Measurements from ENCODE around the gene SIK3.
"Not testable (repeated sequence)": the region's sequence is repeated elsewhere in the genome, so short reads cannot be mapped to it uniquely, and the experiment has no call there.

Gene SIK3

GRCh38 chr11:117042689-117043088, 55.5 kb downstream of the SIK3 start:
- TF ChIP-seq CTCF (conservative IDR thresholded peaks at IDR 0.05; ENCODE audit: low read depth, low read length) = no peak
- no peak overlapping the region for H3K4me3 ChIP-seq (ENCODE audit: low read depth, low read length)
- DNase-seq (ENCODE audit: low read depth) = no peak

GRCh38 chr11:117039900-117040299, 58.3 kb downstream of the SIK3 start:
- no peak for TF ChIP-seq CTCF (conservative IDR thresholded peaks at IDR 0.05; ENCODE audit: low read depth, low read length)
- no peak overlapping the region for H3K4me3 ChIP-seq (ENCODE audit: low read depth, low read length)
- DNase-seq (ENCODE audit: low read depth) = no peak

DNA sequence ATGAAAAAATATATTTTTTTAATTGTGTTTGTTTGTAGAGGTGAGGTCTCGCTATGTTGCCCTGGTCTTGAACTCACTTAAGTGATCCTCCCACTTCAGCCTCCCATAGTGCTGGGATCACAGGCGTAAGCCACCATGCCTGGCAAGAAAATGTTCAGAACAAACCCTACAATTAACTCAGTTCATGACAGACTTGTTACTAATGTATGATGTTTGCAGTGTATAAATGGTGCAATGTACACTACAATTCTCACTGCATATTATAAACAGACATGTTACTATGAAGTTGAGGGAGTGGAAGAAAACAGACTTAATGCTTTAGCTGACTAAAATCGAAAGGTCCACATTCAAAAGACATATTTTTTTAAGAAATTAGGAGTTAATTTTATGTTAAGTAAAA, 59.0 kb downstream of the SIK3 start:
- DNase-seq (ENCODE audit: low read depth) = no peak
- no peak for TF ChIP-seq CTCF (conservative IDR thresholded peaks at IDR 0.05; ENCODE audit: low read depth, low read length)

DNA sequence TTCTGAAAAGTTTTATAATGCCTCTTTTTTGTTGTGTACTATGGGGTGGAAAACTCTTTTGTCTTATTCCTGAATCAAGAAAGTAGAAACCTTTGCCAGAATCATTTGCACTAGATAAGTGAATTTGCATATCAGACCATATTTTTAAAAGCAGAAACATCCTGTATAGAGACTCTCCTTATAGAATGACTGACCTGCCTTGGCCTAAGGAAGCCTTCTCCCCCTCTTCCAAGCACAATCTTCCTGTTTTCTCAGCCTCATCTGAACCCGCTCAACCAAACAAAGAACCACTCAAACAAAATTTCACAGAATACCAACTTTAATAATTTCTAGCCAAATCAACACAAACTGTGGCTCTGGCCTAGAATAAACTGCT, 60.3 kb downstream of the SIK3 start:
- no peak for DNase-seq (ENCODE audit: low read depth)
- TF ChIP-seq CTCF (conservative IDR thresholded peaks at IDR 0.05; ENCODE audit: low read depth, low read length) = no peak
- no peak overlapping the region for H3K4me3 ChIP-seq (ENCODE audit: low read depth, low read length)

More for the DNA sequence above, 59.0 kb downstream of the SIK3 start:
- no peak overlapping the region for H3K4me3 ChIP-seq (ENCODE audit: low read depth, low read length)

GRCh38 chr11:117037279-117037974, 60.8 kb downstream of the SIK3 start:
- H3K4me3 ChIP-seq (ENCODE audit: low read depth, low read length) = no peak overlapping the region
- peak; percentile 12 for DNase-seq (ENCODE audit: low read depth)
- TF ChIP-seq CTCF (conservative IDR thresholded peaks at IDR 0.05; ENCODE audit: low read depth, low read length) = no peak

DNA sequence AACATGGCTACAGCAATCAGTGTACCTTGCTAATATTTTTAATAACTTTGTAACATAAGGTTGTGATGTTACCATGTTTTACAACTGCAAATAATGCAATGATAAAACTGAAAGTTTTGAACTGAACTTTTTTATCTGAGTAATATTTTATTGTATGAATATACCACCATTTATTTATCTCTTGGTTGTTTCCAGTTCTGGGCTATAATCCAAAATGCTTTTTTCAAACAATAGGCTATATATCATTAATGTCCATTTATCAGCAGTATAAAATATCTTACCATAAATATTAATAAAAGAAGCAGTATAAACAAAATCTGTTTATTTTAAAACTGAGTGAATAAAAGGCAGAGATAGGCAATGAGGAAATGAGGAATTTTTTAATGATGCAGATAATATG, 63.3 kb downstream of the SIK3 start:
- H3K4me3 ChIP-seq (ENCODE audit: low read depth, low read length) = no peak overlapping the region
- no peak for TF ChIP-seq CTCF (conservative IDR thresholded peaks at IDR 0.05; ENCODE audit: low read depth, low read length)
- DNase-seq (ENCODE audit: low read depth) = no peak

DNA sequence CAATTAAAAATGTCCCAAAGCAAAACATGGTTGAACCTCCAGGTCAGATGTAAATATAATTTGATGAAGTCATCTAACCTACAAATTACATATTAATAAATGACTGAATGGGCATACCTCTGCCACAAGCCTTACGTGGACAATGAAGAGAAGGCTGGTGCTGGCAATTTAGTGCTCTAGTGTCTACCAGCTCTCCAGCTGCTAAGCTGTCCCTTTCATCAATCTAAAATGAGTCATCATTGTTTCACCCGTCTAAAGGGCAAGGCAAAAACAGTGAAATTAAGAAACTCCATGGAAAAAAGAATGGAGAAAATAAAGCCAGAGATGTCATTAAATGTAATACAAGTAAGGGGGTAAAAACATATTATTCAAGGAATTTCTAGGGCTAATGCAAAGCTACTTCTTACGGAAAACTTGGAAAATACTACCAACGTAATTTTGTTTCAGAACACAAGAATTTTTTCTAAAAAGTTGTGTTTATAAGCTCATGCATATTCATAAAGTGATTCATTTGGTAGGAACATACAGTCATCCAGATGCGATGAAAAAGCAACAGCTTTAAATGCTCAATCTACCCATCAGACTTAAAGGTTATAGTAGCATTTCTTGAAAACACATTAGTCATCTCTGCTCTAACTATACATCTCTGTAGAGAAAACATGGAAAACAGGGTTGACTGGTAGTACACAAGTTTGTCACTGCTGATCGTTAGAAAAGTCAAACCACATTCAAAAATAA, 71.5 kb downstream of the SIK3 start:
- no peak overlapping the region for H3K4me3 ChIP-seq (ENCODE audit: low read depth, low read length)
- peak; percentile 83 for DNase-seq (ENCODE audit: low read depth)
- TF ChIP-seq CTCF (conservative IDR thresholded peaks at IDR 0.05; ENCODE audit: low read depth, low read length) = no peak

GRCh38 chr11:117023707-117024106, 74.5 kb downstream of the SIK3 start:
- H3K4me3 ChIP-seq (ENCODE audit: low read depth, low read length); DNase-seq (ENCODE audit: low read depth): not testable (repeated sequence)
